Stimulated activated CD8-positive, alpha-beta memory T cell treated with anti-CD3 and anti-CD28 coated beads, Interleukin-12 subunit alpha, Interleukin-12 subunit beta, amount 100 ng/mL, for 24 hours (primary cell): Measurements from ENCODE around the gene KAT2A.
"Not testable (repeated sequence)": the region's sequence is repeated elsewhere in the genome, so short reads cannot be mapped to it uniquely, and the experiment has no call there.

Experiments
- DNase-seq: peaks from one replicate; pipeline ENCODE4 v3.0.0-alpha.2; 2020; ENCODE audit errors: extremely low read depth

Gene KAT2A

DNA sequence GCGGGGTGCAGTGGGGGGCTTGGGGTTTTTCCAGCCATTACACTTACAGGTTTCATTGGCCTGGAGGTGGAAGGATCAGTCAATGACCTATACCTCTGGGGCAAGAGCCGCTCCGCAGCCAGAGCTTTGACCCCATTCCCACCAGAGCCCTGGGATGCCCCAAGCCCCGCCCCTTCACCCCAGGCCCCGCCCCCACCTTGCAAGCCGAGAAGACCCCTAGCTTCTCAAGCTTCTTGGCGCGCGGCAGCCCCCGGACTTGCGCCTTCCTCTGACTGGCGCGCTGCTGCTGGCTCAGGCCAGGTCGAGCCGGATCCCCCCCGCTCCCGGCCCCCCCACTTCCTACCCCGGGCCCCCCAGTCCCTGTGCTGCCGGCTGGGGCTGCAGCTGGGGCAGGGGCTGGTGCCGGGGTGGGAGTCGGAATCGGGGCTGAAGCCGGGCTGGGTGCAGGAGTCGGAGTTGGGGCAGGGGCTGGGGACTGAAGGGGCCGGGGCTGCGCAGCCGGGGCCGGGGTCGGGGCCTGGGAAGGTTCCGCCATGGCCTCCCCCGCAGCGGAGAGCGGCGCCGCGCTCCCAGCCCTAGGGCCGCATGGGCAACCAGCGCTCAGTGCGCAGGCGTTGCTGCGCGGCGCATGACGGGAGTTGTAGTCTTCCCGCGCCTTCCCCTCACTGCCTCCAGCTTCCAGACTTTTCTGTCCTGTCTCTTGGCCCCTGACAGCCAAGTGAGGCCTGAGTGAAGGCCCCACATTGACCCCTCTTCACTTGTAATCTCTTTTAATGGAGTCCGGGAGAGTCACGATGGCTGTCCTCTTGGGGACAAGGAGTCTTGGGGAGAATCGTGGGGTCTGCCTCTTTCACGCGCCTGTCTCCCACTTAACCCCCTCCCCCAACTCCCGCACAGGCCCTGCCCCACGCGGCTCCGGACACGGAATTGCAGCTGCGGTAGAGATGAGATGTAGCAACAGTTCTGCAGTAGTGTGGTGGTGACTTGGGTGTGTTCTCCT lies at the start of gene KAT2A:
KAT2A (minus strand) TSS at position 598 of the 1,000 bp plus-strand sequence; CDS start at position 535, 63 bp downstream.
- DNase-seq: peak; percentile 58

- no peak for DNase-seq
Observed at GRCh38 chr17:42169351-42169750, 48.2 kb upstream of the KAT2A start.

DNA sequence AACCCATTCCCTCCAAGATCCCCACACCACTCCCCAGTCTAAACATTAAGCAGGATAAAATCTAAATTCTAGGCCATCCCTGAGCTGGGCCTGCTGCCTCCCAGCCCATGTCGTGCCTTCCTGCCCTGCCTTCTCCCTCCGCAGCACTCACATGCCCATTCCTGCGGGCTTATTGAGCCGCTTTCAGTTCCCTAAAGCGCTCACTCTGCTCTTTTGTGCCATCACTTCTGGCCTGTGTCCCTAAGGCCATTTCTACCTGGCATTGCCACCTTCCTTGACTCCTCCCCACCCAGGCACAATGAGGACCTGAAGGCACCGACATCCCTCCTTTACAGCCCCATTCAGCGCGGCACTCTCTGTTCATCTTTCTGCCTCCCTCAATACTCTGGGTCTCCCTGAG lies 46.6 kb upstream of the KAT2A start:
- DNase-seq: no peak

DNA sequence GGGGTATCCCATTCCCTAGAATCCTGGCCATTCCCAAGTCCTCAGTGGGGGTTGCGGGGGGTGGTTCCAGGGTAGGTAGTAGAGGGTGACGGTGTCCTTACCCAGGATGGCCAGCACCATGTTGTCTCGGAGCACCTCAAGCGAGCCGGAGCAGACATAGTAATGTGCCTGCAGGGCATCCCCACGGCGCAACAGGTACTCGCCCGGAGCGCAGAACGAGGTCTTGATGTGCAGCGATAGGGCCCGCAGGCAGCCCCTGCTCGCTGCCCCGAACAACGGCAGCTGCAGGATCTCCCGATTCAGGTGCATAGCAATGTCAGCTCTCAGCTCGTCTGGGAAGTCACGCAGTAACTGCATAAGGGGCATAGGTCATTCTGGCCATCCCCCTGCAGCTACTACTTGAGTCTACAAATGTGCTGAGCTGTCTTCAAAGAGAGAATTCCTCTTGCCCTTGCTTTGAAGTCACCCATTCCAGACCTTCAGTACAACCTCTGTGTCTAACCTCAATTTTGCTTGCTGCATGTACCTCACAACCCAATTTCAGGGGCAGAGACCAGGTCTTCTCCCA lies 45.1 kb upstream of the KAT2A start:
- DNase-seq: no peak

DNA sequence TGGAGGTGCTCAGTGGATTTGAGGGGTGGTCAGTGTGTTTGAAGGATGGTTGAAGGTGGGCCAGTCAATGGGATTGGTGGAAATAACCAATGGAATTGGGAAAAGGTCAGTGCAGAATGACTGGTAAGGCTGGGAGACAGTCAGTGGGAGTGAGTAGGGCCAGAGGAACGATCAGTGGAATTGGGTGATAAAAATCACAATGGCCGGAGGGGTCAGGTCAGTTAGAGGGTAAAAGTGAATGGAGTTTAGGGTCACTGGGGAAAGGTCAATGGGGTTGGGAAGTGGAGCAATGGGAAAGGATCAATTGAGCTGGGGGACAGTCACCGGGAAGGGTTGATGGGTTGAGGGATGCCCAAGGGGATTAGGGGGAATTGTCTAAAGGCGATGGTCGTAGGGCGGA lies 44.6 kb upstream of the KAT2A start:
- no peak for DNase-seq

DNA sequence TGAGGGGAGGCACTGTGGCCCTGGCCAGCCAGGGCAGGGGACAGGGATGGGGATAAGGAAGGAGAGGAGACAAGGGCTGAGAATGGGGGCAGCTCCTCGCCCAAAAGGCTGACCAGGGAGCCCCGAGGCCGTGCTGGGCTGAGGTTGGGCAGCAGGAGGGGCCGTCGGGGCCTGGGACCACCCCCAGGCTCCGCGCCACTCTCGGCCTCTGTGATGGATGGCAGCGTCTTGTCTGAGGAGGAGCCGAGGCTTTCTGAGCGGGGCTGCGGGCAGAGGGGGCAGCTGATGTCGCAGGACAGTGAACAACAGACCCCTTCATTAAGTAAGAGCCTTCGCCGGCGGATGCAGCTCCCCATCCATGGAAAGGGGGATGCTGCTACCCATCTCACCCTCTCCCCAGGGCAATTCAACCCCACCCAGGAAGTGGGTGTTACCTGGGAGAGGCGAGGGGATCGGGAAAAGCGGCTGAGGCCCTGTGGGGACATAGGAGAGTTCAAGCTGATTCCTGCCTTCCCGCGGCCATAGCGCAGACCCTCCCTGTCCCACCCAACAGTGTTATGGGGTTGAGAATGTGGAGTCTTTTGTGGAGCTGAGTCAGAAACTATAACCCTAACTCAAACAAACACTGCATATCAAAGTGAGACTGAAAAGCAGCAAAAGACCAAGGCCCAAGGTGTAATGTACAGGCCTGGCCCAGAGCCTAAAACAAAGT lies 42.7 kb upstream of the KAT2A start:
- no peak for DNase-seq

- no peak for DNase-seq
Observed at GRCh38 chr17:42163113-42163512, 41.9 kb upstream of the KAT2A start.

DNA sequence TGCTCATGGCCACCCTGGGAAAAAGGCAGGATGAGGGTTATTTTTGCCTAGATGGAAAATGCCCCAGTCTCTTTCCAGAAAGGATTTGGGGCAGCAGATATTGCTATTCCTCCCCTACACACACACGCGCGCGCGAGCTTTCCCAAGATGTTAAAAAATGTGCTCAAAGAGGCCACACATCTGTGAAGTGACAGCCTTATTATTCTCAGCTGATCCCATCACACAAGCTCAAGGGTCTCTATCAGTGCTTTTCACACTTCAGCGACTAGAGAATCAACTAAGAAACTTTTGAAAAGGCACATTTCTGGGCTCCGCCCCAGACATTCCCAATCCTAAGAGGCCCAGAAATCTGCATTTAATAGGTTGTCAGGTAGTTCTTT lies 39.4 kb upstream of the KAT2A start:
- no peak for DNase-seq

GRCh38 chr17:42159796-42160530 lies 38.8 kb upstream of the KAT2A start:
- no peak for DNase-seq

DNA sequence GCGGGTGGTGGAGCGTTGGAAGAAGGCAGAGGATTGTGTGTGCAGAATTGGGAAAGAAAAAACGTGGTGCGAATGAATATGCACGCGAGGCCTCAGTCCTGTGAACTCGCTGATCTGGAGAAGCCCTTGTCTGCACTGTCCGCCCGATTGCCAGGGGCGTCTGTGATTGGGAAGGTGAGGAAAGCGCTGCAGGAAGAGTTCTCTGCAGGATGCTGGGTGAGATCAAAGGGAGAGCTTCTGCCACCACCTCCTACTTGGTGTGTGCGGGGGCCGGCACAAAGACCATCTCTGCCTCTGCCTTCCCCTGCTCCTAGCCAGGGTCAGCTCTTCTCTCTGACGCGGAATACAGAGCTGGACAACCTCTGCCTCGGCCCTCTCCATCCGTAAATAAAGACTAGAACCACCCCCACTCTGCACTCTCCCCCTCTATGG lies 34.5 kb upstream of the KAT2A start:
- DNase-seq: no peak

- DNase-seq: no peak
Observed at GRCh38 chr17:42153919-42154742, 33.0 kb upstream of the KAT2A start.

DNA sequence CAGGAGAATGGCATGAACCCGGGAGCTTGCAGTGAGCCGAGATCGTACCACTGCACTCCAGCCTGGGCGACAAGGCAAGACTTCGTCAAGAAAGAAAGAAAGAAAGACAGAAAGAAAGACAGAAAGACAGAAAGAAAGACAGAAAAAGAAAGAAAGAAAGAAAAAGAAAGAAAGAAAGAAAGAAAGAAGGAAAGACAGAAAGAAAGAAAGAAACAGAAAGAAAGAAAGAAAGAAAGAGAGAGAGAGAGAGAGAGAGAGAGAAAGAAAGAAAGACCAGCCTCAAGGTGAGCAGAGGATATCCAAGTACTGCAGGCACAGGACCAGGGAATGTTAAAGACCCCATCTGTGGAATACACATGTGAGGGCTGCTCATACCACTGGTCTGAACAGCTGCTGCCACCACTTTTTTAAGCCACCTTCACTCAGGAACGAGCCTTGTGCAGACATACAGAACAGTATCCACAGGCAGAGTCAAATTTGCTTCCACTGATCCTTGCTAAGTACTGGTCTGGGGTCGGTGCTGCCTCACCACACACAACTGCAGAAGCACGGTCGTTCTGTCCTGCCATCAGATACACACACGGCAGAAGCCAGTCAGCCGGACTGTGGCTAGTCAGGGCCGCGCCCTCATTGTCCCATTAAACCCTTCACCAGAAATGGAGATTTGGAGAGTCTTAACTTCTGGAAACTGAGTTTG lies 25.9 kb upstream of the KAT2A start:
- DNase-seq: no peak

DNA sequence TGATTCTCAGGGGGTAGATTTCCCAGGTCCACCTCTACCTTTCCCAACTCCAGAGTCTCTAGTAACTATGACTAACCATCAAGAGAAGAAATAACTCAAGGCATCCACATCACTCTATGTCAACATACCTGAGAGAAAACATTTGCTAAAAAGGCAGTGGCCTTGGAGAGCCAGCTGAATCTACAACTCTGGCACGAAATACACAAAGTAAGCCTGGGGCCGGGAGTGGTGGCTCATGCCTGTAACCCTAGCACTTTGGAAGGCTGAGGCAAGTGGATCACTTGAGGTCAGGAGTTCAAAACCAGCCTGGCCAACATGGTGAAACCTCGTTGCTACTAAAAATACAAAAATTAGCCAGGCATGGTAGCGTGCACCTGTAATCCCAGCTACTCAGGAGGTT lies 22.0 kb upstream of the KAT2A start:
- not testable (repeated sequence) for DNase-seq

DNA sequence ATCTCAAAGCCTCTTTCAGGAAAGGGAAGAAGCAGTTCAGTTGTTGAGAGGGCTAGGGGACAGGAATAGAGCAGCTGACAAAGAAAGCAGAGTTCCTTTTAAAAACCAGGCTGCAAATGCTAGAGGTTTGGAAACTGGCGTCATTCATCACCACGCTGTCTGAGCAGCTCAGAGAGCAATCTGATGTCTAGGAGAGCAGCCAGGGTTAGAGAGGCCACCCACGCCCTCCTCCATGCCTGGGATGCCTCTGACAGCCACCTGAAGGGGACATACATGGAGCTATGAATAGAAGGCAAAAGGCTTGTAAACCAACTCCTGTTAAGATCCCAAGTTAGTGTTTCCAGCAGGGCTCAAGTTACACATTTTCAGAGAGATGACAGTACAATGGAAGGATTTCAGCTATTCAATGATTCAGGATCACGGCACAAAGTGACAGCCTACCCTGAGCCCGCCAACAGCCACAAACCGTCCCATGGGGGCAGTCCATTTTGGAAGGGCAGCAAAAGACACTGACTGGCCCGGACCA lies 21.3 kb upstream of the KAT2A start:
- no peak for DNase-seq

GRCh38 chr17:42141382-42141781 lies 20.2 kb upstream of the KAT2A start:
- DNase-seq: no peak

DNA sequence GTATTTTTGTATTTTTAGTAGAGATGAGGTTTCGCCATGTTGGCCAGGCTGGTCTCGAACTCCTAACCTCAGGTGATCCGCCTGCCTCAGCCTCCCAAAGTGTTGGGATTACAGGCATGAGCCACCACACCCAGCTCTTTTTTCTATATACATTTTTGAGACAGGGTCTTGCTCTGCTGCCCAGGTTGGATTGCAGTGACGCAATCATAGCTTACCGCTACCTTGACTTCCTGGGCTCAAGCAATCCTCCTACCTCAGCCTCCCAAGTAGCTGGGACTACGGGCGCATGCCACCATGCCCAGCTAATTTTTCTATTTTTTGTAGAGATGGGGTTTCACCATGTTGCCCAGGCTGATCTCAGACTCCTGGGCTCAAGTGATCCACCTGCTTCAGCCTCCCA lies 19.5 kb upstream of the KAT2A start:
- DNase-seq: not testable (repeated sequence)

- no peak for DNase-seq
Observed at GRCh38 chr17:42138749-42139492, 17.8 kb upstream of the KAT2A start.

DNA sequence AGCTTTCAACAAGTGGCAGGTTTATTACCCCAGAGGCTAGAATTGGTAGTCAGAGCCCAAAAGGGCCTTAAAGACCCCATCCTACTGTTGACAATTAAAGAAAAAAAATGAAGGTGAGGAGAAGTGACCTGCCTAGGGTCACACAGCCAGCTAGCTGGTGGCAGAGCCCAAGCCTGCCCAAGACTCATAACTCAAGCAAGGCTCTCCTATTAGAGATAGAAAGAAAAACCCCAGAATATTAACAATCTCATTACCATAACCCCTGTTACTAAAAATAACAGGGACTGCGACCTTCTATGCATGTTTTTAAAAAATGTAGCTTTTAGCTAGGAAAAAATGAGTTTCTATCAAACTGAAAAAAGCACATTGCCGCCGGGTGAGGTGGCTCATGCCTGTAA lies 15.5 kb upstream of the KAT2A start:
- DNase-seq: no peak
